HepG2 (cell line): ENCODE measurements around the gene PCGF2. TPM values are rescaled to one million over a fixed set of nuclear protein-coding genes. Genes with fewer than 3 reads are reported as not detected.

ENCODE experiments used
- AKAP8 ChIP-seq: sonication (generic); formaldehyde crosslinking; IDR thresholded peaks from 2 replicates; pipeline ENCODE4 v1.5.1; 2020; ENCODE audit warnings: mild to moderate bottlenecking, missing genetic modification reagents
- ESRRA ChIP-seq: sonication (generic); formaldehyde crosslinking; IDR thresholded peaks from 2 replicates; pipeline ENCODE4 v1.5.1; 2020; ENCODE audit warnings: mild to moderate bottlenecking, low read depth, missing genetic modification reagents
- FOXA1 ChIP-seq, 2 experiments: fragments of 450-650 bp in 1 of 2; sonication (generic) in 1 of 2; formaldehyde crosslinking in 1 of 2; IDR thresholded peaks; 2 replicates each; pipeline versions ENCODE4 v1.4.0 to v1.6.1; 2016 to 2020; ENCODE audit warnings: missing genetic modification reagents in 1 of 2
- JDP2 ChIP-seq: sonication (generic); formaldehyde crosslinking; IDR thresholded peaks from 2 replicates; pipeline ENCODE4 v1.8.1; 2022; ENCODE audit warnings: missing genetic modification reagents, borderline replicate concordance
- KDM5A ChIP-seq: fragments of 200-600 bp; sonication (generic); IDR thresholded peaks from 2 replicates; pipeline ENCODE4 v1.7.0; 2018; ENCODE audit warnings: antibody characterized with exemption, mild to moderate bottlenecking, low read length, borderline replicate concordance
- KDM6A ChIP-seq: IDR thresholded peaks from 2 replicates; pipeline ENCODE4 v1.6.1; 2016; ENCODE audit warnings: low read depth
- REXO4 ChIP-seq: sonication (generic); formaldehyde crosslinking; IDR thresholded peaks from 2 replicates; pipeline ENCODE4 v1.8.0; 2022; ENCODE audit warnings: missing genetic modification reagents, mild to moderate bottlenecking, borderline replicate concordance
- SRSF9 ChIP-seq: fragments of 200-400 bp; formaldehyde crosslinking; IDR thresholded peaks from 2 replicates; pipeline ENCODE4 v1.6.1; 2018; ENCODE audit warnings: borderline replicate concordance, mild to moderate bottlenecking, low read depth, low read length; ENCODE audit not compliant: insufficient read depth, poor library complexity, severe bottlenecking
- STAG1 ChIP-seq: sonication (generic); formaldehyde crosslinking; IDR thresholded peaks from 2 replicates; pipeline ENCODE4 v1.4.0; 2020; ENCODE audit warnings: missing genetic modification reagents
- TARDBP ChIP-seq: sonication (generic); formaldehyde crosslinking; IDR thresholded peaks from 2 replicates; pipeline ENCODE4 v1.8.0; 2022; ENCODE audit warnings: mild to moderate bottlenecking, missing genetic modification reagents
- ZBTB21 ChIP-seq: sonication (generic); formaldehyde crosslinking; IDR thresholded peaks from 2 replicates; pipeline ENCODE4 v1.4.0; 2020; ENCODE audit warnings: missing genetic modification reagents
- ZNF224 ChIP-seq: sonication (generic); formaldehyde crosslinking; IDR thresholded peaks from 2 replicates; pipeline ENCODE4 v1.5.0; 2020; ENCODE audit warnings: mild to moderate bottlenecking, missing genetic modification reagents
- ZNF3 ChIP-seq: IDR thresholded peaks from 2 replicates; pipeline ENCODE4 v1.7.0; 2017; ENCODE audit warnings: inconsistent platforms
- ZNF441 ChIP-seq: sonication (generic); formaldehyde crosslinking; IDR thresholded peaks from 2 replicates; pipeline ENCODE4 v1.7.0; 2021; ENCODE audit warnings: missing genetic modification reagents, borderline replicate concordance
- ZNF563 ChIP-seq: sonication (generic); formaldehyde crosslinking; IDR thresholded peaks from 2 replicates; pipeline ENCODE4 v1.8.0; 2022; ENCODE audit warnings: mild to moderate bottlenecking, moderate library complexity, missing genetic modification reagents
- ZNF569 ChIP-seq: sonication (generic); formaldehyde crosslinking; IDR thresholded peaks from 2 replicates; pipeline ENCODE4 v1.5.0; 2020; ENCODE audit warnings: mild to moderate bottlenecking, missing genetic modification reagents, moderate library complexity, borderline replicate concordance
- ZNF7 ChIP-seq: IDR thresholded peaks from 2 replicates; pipeline ENCODE4 v1.6.1; 2016; ENCODE audit warnings: missing biosample characterization, missing genetic modification reagents
- ZNF777 ChIP-seq: sonication (generic); formaldehyde crosslinking; IDR thresholded peaks from 2 replicates; pipeline ENCODE4 v1.4.0; 2020; ENCODE audit warnings: missing genetic modification reagents
- polyA plus RNA-seq, 8 experiments: library from polyadenylated mRNA; depleted of rRNA in 3 of 8; stranded (reverse) in 7 of 8; unstranded in 1 of 8; fragments of >200 nt; fragmentation: Illumina TruSeq in 4 of 8; extraction: Trizol in 4 of 8; gene quantifications; 2 replicates each; pipeline versions ENCODE4 v1.2.1 to v1.2.3, GENCODE V29; 2011 to 2016; ENCODE audit warnings: low read depth in 4 of 8, missing spikeins in 1 of 8, mixed read lengths in 1 of 8; ENCODE audit not compliant: insufficient read depth in 1 of 8
- total RNA-seq, 5 experiments: library from RNA; depleted of rRNA; stranded (reverse); fragments of >200 nt; fragmentation: Illumina TruSeq; extraction: Trizol; gene quantifications; 2 replicates each; pipeline ENCODE4 v1.2.3, GENCODE V29; 2016; ENCODE audit warnings: low read depth in 1 of 5
- TF ChIP-seq, protein P1 (sequence below): sonication (generic); formaldehyde crosslinking; IDR thresholded peaks from 2 replicates; pipeline ENCODE4 v1.4.0; 2020; ENCODE audit warnings: mild to moderate bottlenecking, missing genetic modification reagents
- TF ChIP-seq, protein P2 (sequence below): IDR thresholded peaks from 2 replicates; pipeline ENCODE4 v1.6.1; 2016; ENCODE audit warnings: missing compliant biosample characterization, missing genetic modification reagents, borderline replicate concordance
- TF ChIP-seq, protein P3 (sequence below): sonication (generic); formaldehyde crosslinking; conservative IDR thresholded peaks from 2 replicates; pipeline ENCODE4 v1.8.0; 2022; ENCODE audit warnings: low read depth, missing genetic modification reagents
- TF ChIP-seq, protein P4 (sequence below): sonication (generic); formaldehyde crosslinking; IDR thresholded peaks from 2 replicates; pipeline ENCODE4 v1.5.0; 2020; ENCODE audit warnings: missing genetic modification reagents

Gene PCGF2
- total and polyA plus RNA-seq, 2 of the 13 experiments (the other 11 are each of a cell fraction or from before 2014, with no cell fraction given): 11.6 to 29.4 TPM

DNA sequence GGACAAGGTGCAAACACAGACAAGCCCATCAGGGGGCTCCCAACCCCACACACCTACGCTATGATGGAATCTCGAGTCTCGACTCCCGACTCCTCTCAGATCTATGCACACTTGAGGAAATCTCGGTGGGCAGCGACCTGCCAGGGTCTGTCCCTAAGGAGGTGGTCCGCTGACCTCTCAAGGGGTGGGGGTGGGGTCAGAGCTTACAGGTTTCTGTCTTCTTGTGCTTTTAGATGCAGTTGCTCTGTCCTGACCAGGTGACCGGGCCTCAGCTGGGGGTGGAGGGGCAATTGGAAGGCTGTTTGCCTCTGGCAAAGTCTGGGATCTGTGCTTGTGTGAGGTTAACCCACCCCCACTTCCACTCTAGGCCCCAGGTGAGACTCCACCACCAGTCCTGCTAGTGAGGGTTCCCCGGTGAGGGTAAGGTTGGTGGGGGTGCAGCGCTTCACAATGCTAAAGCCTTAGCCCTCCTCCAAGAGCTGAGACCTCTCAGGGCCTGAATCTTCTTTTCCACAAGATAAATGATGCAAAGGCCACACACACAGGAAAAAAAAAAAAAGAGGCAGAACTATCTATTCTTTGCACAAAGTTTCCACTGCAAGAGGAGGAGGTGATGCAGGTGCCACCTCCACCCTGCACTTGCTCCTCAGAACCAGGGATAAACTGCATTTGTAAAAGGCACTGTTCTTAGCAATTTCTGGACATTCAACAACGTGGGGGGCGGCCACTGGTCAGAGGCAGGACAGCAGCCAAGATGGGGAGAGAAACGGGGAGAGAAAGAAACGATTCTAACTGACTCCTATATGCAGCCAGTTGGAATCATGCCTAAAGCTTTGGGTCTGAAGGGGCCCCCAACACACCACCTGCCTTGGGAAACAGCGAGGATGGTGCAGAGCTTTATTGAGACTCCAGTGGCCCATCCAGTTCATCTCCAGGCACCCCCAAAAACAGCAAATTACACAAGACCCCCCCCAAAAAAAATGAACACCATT lies 13.9 kb downstream of the PCGF2 start (continued):
- TF ChIP-seq, protein P1, sequence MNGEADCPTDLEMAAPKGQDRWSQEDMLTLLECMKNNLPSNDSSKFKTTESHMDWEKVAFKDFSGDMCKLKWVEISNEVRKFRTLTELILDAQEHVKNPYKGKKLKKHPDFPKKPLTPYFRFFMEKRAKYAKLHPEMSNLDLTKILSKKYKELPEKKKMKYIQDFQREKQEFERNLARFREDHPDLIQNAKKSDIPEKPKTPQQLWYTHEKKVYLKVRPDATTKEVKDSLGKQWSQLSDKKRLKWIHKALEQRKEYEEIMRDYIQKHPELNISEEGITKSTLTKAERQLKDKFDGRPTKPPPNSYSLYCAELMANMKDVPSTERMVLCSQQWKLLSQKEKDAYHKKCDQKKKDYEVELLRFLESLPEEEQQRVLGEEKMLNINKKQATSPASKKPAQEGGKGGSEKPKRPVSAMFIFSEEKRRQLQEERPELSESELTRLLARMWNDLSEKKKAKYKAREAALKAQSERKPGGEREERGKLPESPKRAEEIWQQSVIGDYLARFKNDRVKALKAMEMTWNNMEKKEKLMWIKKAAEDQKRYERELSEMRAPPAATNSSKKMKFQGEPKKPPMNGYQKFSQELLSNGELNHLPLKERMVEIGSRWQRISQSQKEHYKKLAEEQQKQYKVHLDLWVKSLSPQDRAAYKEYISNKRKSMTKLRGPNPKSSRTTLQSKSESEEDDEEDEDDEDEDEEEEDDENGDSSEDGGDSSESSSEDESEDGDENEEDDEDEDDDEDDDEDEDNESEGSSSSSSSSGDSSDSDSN (CRISPR knock-in tag): no peak
- no peak for TF ChIP-seq SRSF9
- no peak for TF ChIP-seq FOXA1 (IDR thresholded peaks at IDR 0.05)
- no peak for TF ChIP-seq FOXA1 (CRISPR knock-in tag; IDR thresholded peaks at IDR 0.05)
- TF ChIP-seq ESRRA (CRISPR knock-in tag): no peak
- TF ChIP-seq ZNF441 (CRISPR knock-in tag): no peak
- TF ChIP-seq REXO4 (CRISPR knock-in tag): no peak
- TF ChIP-seq AKAP8 (CRISPR knock-in tag): 0 out of 2 replicates have a peak, but pooled peaks have one; percentile 27
- TF ChIP-seq, protein P2, sequence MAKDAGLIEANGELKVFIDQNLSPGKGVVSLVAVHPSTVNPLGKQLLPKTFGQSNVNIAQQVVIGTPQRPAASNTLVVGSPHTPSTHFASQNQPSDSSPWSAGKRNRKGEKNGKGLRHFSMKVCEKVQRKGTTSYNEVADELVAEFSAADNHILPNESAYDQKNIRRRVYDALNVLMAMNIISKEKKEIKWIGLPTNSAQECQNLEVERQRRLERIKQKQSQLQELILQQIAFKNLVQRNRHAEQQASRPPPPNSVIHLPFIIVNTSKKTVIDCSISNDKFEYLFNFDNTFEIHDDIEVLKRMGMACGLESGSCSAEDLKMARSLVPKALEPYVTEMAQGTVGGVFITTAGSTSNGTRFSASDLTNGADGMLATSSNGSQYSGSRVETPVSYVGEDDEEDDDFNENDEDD: no peak
- TF ChIP-seq KDM5A: 0 out of 2 replicates have a peak, but pooled peaks have one; percentile 15
- no peak for TF ChIP-seq ZNF3 (CRISPR knock-in tag)
- TF ChIP-seq, protein P3, sequence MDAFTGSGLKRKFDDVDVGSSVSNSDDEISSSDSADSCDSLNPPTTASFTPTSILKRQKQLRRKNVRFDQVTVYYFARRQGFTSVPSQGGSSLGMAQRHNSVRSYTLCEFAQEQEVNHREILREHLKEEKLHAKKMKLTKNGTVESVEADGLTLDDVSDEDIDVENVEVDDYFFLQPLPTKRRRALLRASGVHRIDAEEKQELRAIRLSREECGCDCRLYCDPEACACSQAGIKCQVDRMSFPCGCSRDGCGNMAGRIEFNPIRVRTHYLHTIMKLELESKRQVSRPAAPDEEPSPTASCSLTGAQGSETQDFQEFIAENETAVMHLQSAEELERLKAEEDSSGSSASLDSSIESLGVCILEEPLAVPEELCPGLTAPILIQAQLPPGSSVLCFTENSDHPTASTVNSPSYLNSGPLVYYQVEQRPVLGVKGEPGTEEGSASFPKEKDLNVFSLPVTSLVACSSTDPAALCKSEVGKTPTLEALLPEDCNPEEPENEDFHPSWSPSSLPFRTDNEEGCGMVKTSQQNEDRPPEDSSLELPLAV (CRISPR knock-in tag): no peak
- peak; percentile 49 for TF ChIP-seq STAG1
- TF ChIP-seq ZNF569 (CRISPR knock-in tag): no peak
- no peak for TF ChIP-seq KDM6A
- TF ChIP-seq ZBTB21 (CRISPR knock-in tag): no peak
- no peak for TF ChIP-seq ZNF224
- no peak for TF ChIP-seq JDP2 (CRISPR knock-in tag)
- 0 out of 2 replicates have a peak, but pooled peaks have one; percentile 40 for TF ChIP-seq ZNF777
- no peak for TF ChIP-seq ZNF563 (CRISPR knock-in tag)
- no peak for TF ChIP-seq ZNF7 (CRISPR knock-in tag)
- TF ChIP-seq TARDBP (CRISPR knock-in tag): no peak
- TF ChIP-seq, protein P4, sequence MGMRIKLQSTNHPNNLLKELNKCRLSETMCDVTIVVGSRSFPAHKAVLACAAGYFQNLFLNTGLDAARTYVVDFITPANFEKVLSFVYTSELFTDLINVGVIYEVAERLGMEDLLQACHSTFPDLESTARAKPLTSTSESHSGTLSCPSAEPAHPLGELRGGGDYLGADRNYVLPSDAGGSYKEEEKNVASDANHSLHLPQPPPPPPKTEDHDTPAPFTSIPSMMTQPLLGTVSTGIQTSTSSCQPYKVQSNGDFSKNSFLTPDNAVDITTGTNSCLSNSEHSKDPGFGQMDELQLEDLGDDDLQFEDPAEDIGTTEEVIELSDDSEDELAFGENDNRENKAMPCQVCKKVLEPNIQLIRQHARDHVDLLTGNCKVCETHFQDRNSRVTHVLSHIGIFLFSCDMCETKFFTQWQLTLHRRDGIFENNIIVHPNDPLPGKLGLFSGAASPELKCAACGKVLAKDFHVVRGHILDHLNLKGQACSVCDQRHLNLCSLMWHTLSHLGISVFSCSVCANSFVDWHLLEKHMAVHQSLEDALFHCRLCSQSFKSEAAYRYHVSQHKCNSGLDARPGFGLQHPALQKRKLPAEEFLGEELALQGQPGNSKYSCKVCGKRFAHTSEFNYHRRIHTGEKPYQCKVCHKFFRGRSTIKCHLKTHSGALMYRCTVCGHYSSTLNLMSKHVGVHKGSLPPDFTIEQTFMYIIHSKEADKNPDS (CRISPR knock-in tag): no peak
